Lung (tissue), 12 donors: ENCODE data around the gene SHLD1. TPM values are rescaled to one million over a fixed set of nuclear protein-coding genes. Genes with fewer than 3 reads are reported as not detected.

ENCODE experiments used
- ATAC-seq: fragments of 200-7000 bp; cut with Tn5 transposase; one replicate; pipeline ENCODE4 v1.9.1; 2020; ENCODE audit warnings: moderate number of reproducible peaks; ENCODE audit not compliant: insufficient read depth, low FRiP score
- DNase-seq, 3 donors: peaks; one replicate each; pipeline ENCODE4 v3.0.0-alpha.2; 2013 to 2017
- H3K27ac ChIP-seq, 2 donors: one replicate each; pipeline ENCODE4 v1.5.1; 2013; ENCODE audit warnings: mild to moderate bottlenecking in 2 of 2, moderate library complexity in 2 of 2, control low read depth in 1 of 2, inconsistent platforms in 1 of 2, low read depth in 1 of 2, low read length in 1 of 2
- H3K27me3 ChIP-seq, 3 donors: one replicate each; pipeline ENCODE4 v1.5.1; 2013; ENCODE audit warnings: low read length in 2 of 3; ENCODE audit not compliant: control insufficient read depth in 3 of 3, insufficient read depth in 3 of 3
- H3K36me3 ChIP-seq, 4 donors: one replicate each; pipeline ENCODE4 v1.5.1; 2013; ENCODE audit warnings: low read length in 4 of 4, mild to moderate bottlenecking in 1 of 4, moderate library complexity in 1 of 4; ENCODE audit not compliant: control insufficient read depth in 4 of 4, insufficient read depth in 4 of 4
- H3K4me1 ChIP-seq, 5 donors: one replicate each; pipeline ENCODE4 v1.5.1; 2013; ENCODE audit warnings: low read length in 5 of 5, mild to moderate bottlenecking in 2 of 5, moderate library complexity in 1 of 5; ENCODE audit not compliant: control insufficient read depth in 5 of 5, insufficient read depth in 5 of 5
- H3K4me3 ChIP-seq: one replicate; pipeline ENCODE4 v1.5.1; 2013; ENCODE audit warnings: mild to moderate bottlenecking, control low read depth, moderate library complexity
- H3K9ac ChIP-seq, 2 donors: one replicate each; pipeline ENCODE4 v1.5.1; 2013; ENCODE audit warnings: low read length in 2 of 2, control low read depth in 1 of 2; ENCODE audit not compliant: insufficient read depth in 1 of 2
- H3K9me3 ChIP-seq, 4 donors: one replicate each; pipeline ENCODE4 v1.5.1; 2013; ENCODE audit warnings: low read length in 3 of 4, mild to moderate bottlenecking in 1 of 4, moderate library complexity in 1 of 4; ENCODE audit not compliant: control insufficient read depth in 4 of 4, insufficient read depth in 3 of 4
- WGBS, 2 donors: extraction: QIAGEN DNeasy Blood & Tissue Kit; methylation state at CpG; one replicate each; pipeline ENCODE4 v1.1.7; 2013; 5-methylcytosine and 5-hydroxymethylcytosine counted together
- polyA plus RNA-seq, 2 donors: library from polyadenylated mRNA; stranded (reverse); fragments of 200-250 nt; gene quantifications; one replicate each; pipeline ENCODE4 v1.2.1, GENCODE V29; 2013
- total RNA-seq, 2 donors: library from RNA; depleted of rRNA in 1 of 2; stranded (reverse); fragments of >200 nt in 1 of 2; gene quantifications; one replicate each; pipeline ENCODE4 v1.2.1, GENCODE V29; 2014 to 2021
- TF ChIP-seq, protein P1 (sequence below): IDR thresholded peaks from 2 replicates; pipeline ENCODE4 v1.5.1; 2012; ENCODE audit warnings: mild to moderate bottlenecking; ENCODE audit errors: control extremely low read depth, extremely low read depth
- donor health status: control.
- donor health status: control.
- donor health status: Bipolar disorder and iron deficiency.
- donor health status: healthy.
- donor health status: DM: yes; HTN: yes; CAD: no.

The SHLD1 gene
- total and polyA plus RNA-seq, 4 donors, result 5.0 to 6.8 (median 6.1) TPM

DNA sequence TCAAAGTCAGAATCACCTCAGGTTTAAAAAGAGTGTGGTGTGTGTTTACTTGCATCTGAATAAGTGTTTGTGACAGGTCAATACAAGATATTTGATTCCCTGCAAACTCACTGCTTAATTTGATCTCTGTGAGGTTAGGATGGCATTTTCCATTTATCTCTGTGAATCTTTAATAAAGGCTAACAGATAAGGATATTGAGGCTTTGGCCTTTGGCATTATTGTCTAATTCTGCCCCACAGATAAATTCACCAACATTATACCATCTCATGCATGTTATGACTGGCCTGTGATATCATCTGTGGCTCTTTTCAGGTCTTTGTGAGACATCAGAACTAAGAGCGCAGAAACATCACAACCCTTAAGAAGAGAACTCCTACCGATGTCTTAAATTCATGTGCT, 115.4 kb downstream of the SHLD1 start:
- no peak for DNase-seq
- Histone ChIP-seq H3K4me3 (no peak overlapping the region), H3K27me3 (no peaks in the 10 kb centered on the region), H3K4me1 (peaks cover 0 to 17% (median 0%) of the 10 kb centered on the region in 5 donors), H3K27ac (no peak overlapping the region), H3K9ac (no peak overlapping the region), H3K36me3 (peaks cover 0 to 2% (median 0%) of the 10 kb centered on the region in 4 donors), H3K9me3 (no peaks in the 10 kb centered on the region)
- TF ChIP-seq, protein P1, sequence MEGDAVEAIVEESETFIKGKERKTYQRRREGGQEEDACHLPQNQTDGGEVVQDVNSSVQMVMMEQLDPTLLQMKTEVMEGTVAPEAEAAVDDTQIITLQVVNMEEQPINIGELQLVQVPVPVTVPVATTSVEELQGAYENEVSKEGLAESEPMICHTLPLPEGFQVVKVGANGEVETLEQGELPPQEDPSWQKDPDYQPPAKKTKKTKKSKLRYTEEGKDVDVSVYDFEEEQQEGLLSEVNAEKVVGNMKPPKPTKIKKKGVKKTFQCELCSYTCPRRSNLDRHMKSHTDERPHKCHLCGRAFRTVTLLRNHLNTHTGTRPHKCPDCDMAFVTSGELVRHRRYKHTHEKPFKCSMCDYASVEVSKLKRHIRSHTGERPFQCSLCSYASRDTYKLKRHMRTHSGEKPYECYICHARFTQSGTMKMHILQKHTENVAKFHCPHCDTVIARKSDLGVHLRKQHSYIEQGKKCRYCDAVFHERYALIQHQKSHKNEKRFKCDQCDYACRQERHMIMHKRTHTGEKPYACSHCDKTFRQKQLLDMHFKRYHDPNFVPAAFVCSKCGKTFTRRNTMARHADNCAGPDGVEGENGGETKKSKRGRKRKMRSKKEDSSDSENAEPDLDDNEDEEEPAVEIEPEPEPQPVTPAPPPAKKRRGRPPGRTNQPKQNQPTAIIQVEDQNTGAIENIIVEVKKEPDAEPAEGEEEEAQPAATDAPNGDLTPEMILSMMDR, result no peak
- no peak for ATAC-seq
- 94 to 97% methylated on average over 2 of the region's 2 CpGs for WGBS, 2 donors

DNA sequence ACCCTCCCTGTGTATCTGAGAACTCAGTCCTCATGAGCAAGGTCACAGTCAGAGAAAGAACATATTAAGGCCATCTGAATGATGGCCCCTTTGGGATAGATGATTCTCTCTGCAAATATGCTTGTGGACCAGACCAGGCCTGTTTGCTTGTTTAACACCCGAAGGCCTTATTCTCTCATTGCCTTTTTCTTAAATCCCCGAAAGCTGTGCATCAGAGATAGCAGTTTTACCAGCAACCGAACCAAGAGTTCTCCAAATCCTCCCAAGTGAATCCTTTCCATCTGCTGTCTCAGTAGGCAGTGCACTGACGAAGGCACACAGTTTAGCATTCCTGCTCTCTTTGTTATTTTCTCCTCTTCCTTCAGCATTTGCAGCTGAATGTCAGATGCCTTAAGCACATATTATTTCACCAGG, 120.4 kb downstream of the SHLD1 start:
- no peak for ATAC-seq
- Histone ChIP-seq H3K9me3 (peaks cover 0 to 3% (median 0%) of the 10 kb centered on the region in 4 donors), H3K4me1 (no peaks in the 10 kb centered on the region), H3K27me3 (no peaks in the 10 kb centered on the region), H3K4me3 (no peak overlapping the region), H3K9ac (no peak overlapping the region), H3K36me3 (no peaks in the 10 kb centered on the region), H3K27ac (no peak overlapping the region)
- no peak for DNase-seq
- 85 to 94% methylated on average over 4 of the region's 4 CpGs for WGBS, 2 donors
- TF ChIP-seq, protein P1, result no peak

DNA sequence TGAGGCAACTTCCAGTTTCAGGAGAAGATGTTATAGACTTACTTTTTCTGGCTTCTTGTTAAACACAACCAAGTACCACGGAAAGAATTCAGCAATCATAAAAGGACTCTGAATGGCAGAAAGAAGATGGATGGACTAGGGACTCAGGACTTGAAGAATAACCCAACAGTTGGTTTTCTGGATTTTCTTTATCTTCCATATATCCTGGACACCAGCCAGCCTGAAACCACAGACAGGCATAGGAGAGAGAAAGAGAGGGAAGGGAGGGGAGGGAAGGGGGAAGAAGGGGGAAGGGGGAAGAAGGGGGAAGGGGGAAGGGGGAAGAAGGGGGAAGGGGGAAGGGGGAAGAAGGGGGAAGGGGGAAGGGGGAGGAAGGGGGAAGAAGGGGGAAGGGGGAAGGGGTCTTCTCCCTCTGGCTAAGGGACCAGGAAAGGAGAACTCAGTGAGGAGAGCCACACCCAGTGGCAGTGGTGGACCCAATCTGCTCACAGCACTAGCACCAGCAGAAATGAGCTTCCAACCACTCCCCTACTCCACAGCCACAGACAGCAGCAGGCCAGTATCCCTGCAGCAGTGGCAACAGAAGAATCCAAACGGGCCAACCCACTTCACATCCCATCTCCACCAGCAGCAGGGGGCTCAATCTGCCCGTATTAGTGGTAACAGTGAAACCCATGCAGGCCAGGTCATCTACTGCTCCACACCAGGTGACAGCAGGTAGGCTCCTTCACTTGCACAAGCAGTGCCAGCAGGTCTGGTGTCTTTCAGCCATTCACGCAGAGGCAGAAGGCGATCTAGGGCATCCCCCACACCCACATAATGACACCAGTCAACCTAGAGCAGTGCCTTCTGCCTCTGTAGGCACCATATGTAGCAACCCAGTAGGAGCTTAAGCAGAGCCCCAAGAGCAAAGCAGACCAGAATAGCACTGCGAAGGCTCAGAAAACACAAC, 121.5 kb downstream of the SHLD1 start:
- TF ChIP-seq, protein P1, result no peak
- 64% methylated on average over 6 of the region's 6 CpGs for WGBS, 2 donors
- no peak overlapping the region for H3K9ac ChIP-seq
- H3K27ac ChIP-seq, result no peak overlapping the region
- no peaks in the 10 kb centered on the region for H3K4me1 ChIP-seq
- H3K4me3 ChIP-seq, result no peak overlapping the region
- peaks cover 0 to 3% (median 0%) of the 10 kb centered on the region in 4 donors for H3K9me3 ChIP-seq
- no peaks in the 10 kb centered on the region for H3K36me3 ChIP-seq
- ATAC-seq (no peak), DNase-seq (no peak)
- H3K27me3 ChIP-seq, result no peaks in the 10 kb centered on the region
